Right kidney (tissue), 1 donor: ENCODE data around the gene NRXN3.

ENCODE experiments used
- DNase-seq: peaks from one replicate; pipeline ENCODE4 v3.0.0-alpha.2; 2016

The NRXN3 gene

DNA sequence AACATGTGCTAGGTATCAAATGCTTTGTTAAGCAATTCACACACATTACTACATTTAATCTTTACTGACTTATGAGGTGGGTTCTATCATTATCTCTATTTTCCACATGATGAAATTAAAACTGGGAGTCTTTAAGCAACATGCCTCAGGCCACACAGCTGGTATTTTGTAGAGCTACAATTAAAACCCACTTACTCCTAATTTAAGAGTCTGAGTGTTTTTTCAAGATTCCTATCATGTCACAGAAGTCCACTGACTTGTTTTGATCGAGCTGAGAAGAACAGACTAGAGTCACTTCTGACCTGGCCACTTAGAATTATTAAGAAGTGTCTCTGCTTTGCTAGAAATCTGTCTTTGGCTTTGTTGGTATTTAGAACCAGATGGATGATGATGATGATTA, 670.7 kb downstream of the NRXN3 start:
- DNase-seq = no peak

GRCh38 chr14:78847801-78848200, 677.6 kb downstream of the NRXN3 start:
- no peak for DNase-seq

DNA sequence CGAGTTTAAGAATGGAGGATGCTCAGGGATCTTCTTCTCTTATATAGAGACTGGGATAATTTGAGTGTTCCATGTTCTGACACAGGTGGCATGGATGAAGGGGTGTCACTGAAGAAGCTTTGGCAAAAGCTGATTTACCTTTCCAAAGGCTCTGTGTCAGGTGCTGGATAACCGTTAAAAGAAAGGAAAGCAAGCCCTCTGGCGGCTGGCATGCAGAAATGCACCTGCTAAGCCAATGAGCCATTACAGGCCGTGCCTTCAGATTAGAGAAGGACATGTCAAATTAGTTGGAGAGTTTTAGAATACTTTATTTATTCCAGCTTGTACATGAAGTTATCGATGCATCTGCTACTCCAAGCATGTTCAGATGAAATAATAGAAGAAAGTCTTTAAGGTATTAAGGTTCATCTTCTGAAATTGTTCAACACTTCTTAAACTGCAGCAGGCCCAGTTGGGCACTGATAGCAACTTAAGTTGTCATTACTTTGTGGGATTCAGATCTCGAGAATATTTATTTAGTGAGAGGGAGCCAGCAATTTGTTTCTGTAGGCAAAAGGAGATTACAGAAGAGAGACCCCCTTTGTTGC, 678.2 kb downstream of the NRXN3 start:
- peak; percentile 15 for DNase-seq

- no peak for DNase-seq
These were observed 679.8 kb downstream of the NRXN3 start for GRCh38 chr14:78849952-78850351.

- no peak for DNase-seq
These were observed 681.0 kb downstream of the NRXN3 start for GRCh38 chr14:78851189-78851588.

DNA sequence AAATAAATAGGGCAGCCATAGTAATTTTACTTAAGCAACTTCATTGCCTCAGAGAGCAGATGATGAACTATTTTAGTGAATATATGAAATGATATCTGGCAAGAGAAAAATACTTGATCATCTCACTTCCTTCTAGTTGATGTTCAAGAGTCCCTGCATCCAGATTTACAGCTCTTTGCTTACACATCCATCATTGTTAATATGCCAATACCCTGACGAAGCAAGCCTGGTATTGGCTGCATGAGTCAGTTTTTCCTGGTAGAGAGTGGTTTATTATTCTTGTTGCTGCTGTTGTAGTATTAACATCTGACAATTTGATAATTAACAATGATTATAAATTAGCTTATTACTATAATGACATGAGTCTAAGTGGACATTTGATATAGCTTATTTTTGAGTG, 681.9 kb downstream of the NRXN3 start:
- DNase-seq = no peak

DNA sequence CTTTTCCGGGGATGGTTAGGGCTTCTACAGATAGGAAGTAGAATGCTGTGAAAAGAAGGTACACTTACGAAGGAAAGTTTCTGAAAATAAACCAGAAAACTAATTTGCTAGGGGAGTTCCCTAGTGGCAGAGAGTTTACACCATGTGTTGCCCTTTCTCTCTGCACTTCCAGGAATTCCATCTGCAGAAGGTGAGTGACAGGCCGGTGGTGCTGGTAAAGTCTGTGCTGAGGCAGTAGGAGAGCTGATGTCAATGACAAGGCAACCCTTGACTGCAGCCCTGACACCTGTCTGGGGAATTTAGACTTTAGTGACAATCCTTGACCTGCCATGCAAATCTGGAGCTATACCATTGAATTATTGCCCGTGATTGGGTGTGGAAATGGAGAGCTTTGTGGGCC, 687.8 kb downstream of the NRXN3 start:
- DNase-seq = no peak

DNA sequence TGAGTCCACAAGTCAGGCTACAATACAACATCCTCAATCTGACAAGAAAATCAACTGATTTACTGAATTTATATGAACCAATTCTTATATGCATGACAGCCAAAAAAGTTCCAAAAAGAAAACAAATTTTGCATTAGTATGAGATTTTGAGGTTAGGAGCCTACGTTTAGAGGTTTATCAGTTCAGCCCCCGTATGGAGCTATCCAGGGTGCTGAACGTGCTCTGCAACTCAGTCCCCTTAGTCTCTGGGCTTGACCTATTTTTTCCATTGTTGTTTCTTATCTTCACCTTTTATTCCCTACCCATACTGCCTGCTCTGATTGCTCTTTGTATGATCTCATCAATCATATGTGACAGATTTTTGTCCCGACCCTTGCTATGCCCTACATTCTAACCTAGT, 693.0 kb downstream of the NRXN3 start:
- DNase-seq = peak; percentile 10

DNA sequence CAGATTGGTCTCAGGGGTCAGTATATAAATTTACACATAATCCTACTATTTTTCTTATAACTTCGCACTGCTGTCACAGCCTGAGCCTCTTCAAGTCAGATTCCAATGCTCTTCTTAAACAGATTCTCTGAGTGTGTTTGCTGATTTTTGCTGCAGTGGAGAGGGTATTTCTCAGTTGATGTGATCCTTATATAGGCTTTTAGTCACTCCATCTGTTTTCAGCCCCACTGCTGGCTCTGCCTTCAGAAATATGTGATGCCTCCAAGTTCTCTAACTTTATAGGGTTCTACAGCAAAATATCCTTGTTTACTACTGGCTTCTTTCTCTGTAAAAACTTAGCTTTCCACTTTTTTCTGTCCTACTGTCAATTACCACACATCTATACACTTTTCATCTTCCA, 702.7 kb downstream of the NRXN3 start:
- DNase-seq = no peak

DNA sequence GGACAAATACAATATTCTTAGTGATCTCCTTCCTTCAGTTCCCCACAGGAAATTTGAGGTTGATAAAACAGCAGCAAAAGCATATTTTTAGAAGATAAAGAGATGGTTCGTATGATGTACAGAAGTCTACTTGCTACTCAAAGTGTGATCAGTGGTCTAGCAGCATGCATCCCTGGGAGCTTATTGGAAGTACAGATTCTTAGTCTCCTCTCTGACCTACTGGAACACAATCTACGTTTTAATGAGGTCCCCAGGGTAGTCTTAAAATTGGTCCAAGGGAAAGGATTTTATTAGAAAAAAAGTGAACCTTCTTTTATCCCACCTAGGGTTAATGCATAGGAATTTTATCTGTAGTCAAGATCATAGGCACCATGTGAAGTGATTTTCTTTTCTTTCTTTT, 703.4 kb downstream of the NRXN3 start:
- DNase-seq = no peak

DNA sequence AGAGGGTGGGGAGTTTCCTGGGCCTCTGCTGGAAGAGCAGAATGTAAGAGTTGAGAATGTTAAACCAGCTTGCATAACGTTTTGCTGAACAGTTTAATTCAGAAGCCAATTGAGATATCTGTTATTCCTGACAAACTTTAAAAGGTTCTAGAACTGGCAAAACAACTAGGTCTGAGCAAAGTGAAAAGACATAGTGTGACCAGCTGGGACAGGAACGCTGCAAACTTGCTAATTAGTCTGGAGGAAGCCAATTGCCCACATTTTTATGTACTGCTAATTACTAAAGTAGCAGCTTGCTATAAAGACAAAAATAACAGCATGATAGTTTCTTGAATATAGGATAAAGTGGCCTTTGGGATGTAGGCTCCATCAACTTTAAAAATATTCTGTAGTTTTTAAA, 704.9 kb downstream of the NRXN3 start:
- DNase-seq = no peak

DNA sequence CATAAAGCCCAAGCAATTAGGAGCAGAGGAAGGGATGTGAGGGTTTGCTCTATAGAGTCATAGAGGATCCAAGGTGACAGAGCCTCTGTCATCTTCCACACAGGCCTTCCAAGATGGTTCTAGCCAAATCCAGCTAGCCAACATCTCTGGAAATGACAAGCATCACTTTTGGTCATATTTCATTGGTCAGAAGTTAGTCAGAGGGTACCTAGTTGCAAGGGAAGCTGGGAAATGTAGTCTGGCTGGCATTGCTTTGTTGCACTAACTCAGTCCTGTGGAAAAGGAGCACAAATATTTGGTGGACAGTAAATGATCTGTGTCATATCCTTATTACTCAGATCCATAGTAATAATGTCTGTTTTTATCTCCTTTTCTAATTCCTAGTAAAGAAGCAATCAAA, 715.7 kb downstream of the NRXN3 start:
- DNase-seq = no peak

DNA sequence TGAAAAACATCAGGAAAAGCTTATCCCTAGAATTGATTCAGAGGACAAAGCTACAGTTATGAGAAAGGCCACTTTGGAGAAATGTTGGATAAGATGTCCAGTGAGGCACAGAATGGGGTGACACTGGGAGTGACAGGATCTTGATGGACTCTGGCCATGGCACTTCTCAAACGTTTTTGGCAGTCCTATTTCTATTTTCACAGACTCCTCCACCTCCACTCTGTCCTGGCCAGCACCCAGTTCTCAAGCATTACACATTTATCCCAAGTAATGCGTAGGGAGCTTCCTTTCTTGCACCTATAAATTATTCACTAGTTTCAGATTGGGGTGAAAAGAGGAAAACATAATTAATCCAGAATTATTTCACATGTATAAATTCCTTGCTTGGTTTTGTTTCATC, 727.3 kb downstream of the NRXN3 start:
- no peak for DNase-seq

DNA sequence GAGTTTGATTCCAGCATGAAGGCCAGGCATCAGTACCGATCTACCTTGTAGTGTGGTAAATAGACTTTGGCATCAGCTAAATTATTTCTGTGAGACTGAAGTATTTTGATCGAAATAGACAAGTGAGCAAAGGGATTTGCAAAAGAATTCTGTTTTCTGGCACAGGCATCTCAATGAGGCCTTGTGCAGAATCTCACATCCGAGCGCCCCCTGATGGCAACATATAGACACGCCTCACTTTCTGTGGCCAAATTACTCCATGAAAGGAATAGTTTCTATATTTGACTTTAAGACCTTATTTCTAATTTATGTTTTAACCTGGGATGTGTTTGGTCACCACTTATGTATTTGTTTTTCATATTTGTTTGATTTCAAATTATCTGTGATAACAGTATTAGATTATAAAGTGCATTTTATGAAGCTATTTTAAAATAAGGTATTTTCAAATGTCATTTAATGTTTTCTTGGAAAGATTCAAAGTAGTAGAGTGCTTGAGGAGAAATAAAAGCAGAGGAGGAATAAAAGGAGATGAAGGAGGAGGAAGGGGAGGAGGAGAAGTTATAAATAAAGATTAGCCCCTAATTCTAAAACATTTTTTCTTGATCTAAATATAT, 731.9 kb downstream of the NRXN3 start:
- DNase-seq = peak; percentile 3

DNA sequence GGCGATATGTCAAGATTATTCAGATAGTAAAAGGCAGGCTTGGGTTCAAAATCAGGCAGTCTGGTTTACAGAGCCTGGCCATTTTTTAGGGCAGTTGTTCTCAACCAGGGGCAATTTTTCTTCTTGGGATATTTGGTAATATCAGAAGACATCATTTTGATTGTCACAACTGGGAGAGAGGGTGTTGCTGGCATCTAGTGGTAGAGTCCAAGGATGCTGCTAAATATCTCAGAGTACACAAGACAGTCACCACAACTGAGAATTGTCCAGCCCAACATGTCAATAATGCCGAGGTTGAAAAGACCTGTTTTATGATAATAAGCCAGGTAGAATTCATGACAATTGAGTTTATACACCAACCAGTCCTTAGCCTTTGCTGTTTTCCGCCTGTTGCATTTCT, 733.9 kb downstream of the NRXN3 start:
- no peak for DNase-seq

GRCh38 chr14:78917462-78917861, 747.3 kb downstream of the NRXN3 start:
- no peak for DNase-seq

GRCh38 chr14:78921856-78922255, 751.7 kb downstream of the NRXN3 start:
- no peak for DNase-seq

DNA sequence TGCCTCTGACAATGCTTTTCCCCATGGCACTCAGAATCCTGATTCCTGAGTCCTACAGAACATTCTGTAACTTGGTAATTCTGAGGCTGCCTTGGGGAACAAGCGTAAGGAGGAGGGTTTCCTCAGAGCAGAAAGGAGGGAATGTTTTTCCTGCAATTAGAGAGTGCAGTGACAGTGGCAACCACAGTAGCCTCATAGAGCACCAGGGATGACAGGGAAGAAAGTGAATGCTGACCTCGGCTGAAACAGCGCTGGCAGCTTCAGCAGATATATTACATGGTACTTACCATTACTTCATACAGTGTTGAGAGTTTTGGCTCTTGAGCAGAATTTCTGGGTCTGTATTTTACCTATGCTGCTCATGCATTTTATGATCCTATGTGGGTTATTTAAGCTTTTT, 757.1 kb downstream of the NRXN3 start:
- no peak for DNase-seq

- no peak for DNase-seq
These were observed 763.0 kb downstream of the NRXN3 start for GRCh38 chr14:78933166-78933565.

- DNase-seq = no peak
These were observed 763.9 kb downstream of the NRXN3 start for GRCh38 chr14:78933948-78934524.

DNA sequence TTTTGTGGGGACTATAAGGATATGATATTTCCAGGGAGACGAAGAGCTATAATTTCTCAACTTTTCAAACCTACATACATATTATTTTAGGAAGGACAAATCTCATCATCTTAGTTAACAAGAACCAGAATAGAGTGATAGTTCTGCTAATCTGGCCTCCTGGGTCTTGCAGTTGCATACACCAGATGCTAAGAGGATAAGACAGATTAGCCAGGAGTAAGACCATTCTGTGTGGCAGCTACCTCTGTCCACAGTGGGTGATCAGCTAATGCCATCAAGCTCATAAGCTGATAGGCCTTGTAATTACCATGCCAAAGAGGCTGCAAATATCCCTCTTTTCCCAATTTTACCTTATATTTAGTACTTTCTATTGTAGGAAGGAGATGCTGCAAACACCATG, 776.8 kb downstream of the NRXN3 start:
- DNase-seq = no peak

- no peak for DNase-seq
These were observed 777.5 kb downstream of the NRXN3 start for GRCh38 chr14:78947681-78948080.

- no peak for DNase-seq
These were observed 780.5 kb downstream of the NRXN3 start for GRCh38 chr14:78950649-78951048.

DNA sequence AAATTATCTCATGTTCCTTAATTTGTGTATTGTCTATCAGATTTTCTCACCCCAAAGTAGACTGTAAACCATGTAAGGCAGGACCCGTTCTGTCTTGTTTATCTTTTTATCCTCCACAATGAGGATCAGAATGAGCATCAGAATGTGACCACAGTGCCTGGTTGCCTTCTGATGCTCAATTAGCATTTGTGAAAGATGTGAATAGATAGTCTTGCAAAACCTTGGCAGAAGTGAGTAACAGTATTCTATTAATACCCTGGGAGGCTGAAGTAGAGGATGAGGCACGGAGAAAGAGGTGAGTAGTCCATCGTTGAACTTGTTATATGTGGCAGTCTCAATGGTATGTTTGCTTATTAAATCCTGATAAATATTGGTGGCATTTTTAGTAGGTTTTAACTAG, 781.4 kb downstream of the NRXN3 start:
- no peak for DNase-seq
